SK-N-MC (cell line): Measurements from ENCODE around the gene SLC22A7.

Experiments
- EZH2 ChIP-seq: fragments of 200-600 bp; sonication (generic); IDR thresholded peaks from one replicate; pipeline ENCODE4 v1.6.1; 2017; ENCODE audit warnings: antibody characterized with exemption
- FOXP2 ChIP-seq: optimal IDR thresholded peaks from 2 replicates; pipeline ENCODE3; 2011; ENCODE audit warnings: mild to moderate bottlenecking, moderate library complexity; ENCODE audit not compliant: insufficient read depth; ENCODE audit errors: extremely low read length, control extremely low read depth
- POLR2AphosphoS5 ChIP-seq: IDR thresholded peaks from 2 replicates; pipeline ENCODE4 v1.6.1; 2012; ENCODE audit warnings: mild to moderate bottlenecking, low read depth, low read length, borderline replicate concordance

DNA sequence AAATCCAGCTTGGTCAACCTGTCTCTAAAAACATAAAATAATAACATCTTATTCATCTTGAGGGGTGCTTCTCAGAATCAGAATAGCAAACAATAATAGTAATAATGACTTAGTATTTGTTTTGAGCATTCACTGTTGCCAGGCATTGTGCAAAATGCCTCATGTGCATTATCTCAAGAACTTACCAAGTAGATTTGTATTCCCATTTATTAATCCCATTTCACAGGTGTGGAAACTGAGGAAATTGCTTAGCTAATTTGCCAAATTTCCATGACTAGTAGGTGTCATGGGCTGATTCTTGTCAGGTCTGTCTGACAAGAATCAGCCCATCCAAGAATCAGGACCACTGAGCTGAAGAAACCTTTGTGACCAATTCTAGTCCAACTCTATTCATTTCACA is 49.3 kb upstream of the SLC22A7 start:
- TF ChIP-seq POLR2AphosphoS5 (no peak), EZH2 (no peak), FOXP2 (no peak)
